ENCODE data around the gene C20orf144.

C20orf144 gene

GRCh38 chr20:33671573-33672288 is 9.6 kb downstream of the C20orf144 start:
- H3K27ac Mint-ChIP-seq = peak overlapping the region in 1 of 2 donors; percentile 91
- H3K36me3 Mint-ChIP-seq (ENCODE audit: insufficient read depth) = peaks cover 6% of the 10 kb centered on the region
- ATAC-seq (replicated peaks) = no peak
- DNase-seq = no peak
- H3K4me3 Mint-ChIP-seq = no peak overlapping the region
- peaks cover 29 to 31% of the 10 kb centered on the region in 2 donors for H3K4me1 Mint-ChIP-seq (ENCODE audit: low read depth in 2 of 2)
- H3K9me3 Mint-ChIP-seq = no peaks in the 10 kb centered on the region
- H3K27me3 Mint-ChIP-seq = no peaks in the 10 kb centered on the region

- Mint-ChIP-seq H3K4me3 (peak overlapping the region; percentile 88 to 90), H3K9me3 (no peaks in the 10 kb centered on the region), H3K27me3 (no peaks in the 10 kb centered on the region), H3K27ac (peak overlapping the region; percentile 86 to 91), H3K36me3 (ENCODE audit: insufficient read depth) (peaks cover 4% of the 10 kb centered on the region), H3K4me1 (ENCODE audit: low read depth in 2 of 2) (peaks cover 27 to 28% of the 10 kb centered on the region in 2 donors)
- ATAC-seq (replicated peaks) = no peak
- DNase-seq = no peak
Measured at GRCh38 chr20:33672426-33673113, 10.4 kb downstream of the C20orf144 start.

DNA sequence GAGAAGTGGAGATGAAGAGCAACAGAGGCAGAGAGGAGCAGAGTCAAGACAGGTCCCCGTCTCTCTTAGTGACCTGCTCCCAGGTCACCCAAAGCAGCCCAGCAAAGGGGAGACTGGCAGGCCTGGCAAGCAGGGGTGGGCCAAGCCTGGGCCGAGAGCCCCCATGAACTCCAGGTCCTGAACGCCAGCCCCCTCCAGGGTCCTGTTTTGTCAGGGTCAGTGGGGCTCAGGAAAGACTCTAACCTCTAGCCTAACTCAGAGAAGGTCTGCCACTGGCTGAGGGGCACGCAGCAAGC is 10.9 kb downstream of the C20orf144 start:
- Mint-ChIP-seq H3K27me3 (no peaks in the 10 kb centered on the region), H3K4me3 (peak overlapping the region; percentile 88 to 90), H3K27ac (peak overlapping the region; percentile 86 to 91), H3K36me3 (ENCODE audit: insufficient read depth) (peaks cover 4% of the 10 kb centered on the region), H3K9me3 (no peaks in the 10 kb centered on the region), H3K4me1 (ENCODE audit: low read depth in 2 of 2) (peaks cover 24 to 26% of the 10 kb centered on the region in 2 donors)
- DNase-seq = no peak
- ATAC-seq (replicated peaks) = no peak

GRCh38 chr20:33673410-33674293 is 11.5 kb downstream of the C20orf144 start:
- Mint-ChIP-seq H3K4me1 (ENCODE audit: low read depth in 2 of 2) (peaks cover 21 to 24% of the 10 kb centered on the region in 2 donors), H3K27ac (peak overlapping the region; percentile 86 to 91), H3K27me3 (no peaks in the 10 kb centered on the region), H3K9me3 (no peaks in the 10 kb centered on the region), H3K36me3 (ENCODE audit: insufficient read depth) (peaks cover 4% of the 10 kb centered on the region), H3K4me3 (peak overlapping the region; percentile 88 to 90)
- DNase-seq = no peak
- ATAC-seq (replicated peaks) = no peak

GRCh38 chr20:33674294-33675135 is 12.4 kb downstream of the C20orf144 start, which contains the start of gene NECAB3:
NECAB3 (minus strand) TSS chr20:33674428; CDS start chr20:33674352, 76 bp downstream.
- Mint-ChIP-seq H3K4me1 (ENCODE audit: low read depth in 2 of 2) (peaks cover 28 to 31% of the 10 kb centered on the region in 2 donors), H3K9me3 (no peaks in the 10 kb centered on the region), H3K27ac (peak within 1 kb of the TSS; percentile 86 to 91), H3K4me3 (peak within 1 kb of the TSS; percentile 88 to 90), H3K36me3 (ENCODE audit: insufficient read depth) (peaks cover 4% of the 10 kb centered on the region), H3K27me3 (no peaks in the 10 kb centered on the region)
- DNase-seq (peak; percentile 40 to 52 (median 42)), ATAC-seq (replicated peaks) (peak; percentile 91)

- Mint-ChIP-seq H3K27ac (no peak overlapping the region), H3K4me1 (ENCODE audit: low read depth in 2 of 2) (peaks cover 31 to 39% of the 10 kb centered on the region in 2 donors), H3K27me3 (no peaks in the 10 kb centered on the region), H3K36me3 (ENCODE audit: insufficient read depth) (peaks cover 4% of the 10 kb centered on the region), H3K4me3 (peak overlapping the region; percentile 69 to 81), H3K9me3 (no peaks in the 10 kb centered on the region)
- DNase-seq = no peak
- ATAC-seq (replicated peaks) = no peak
Measured at GRCh38 chr20:33675136-33675959, 13.2 kb downstream of the C20orf144 start.

GRCh38 chr20:33676121-33676520 is 14.0 kb downstream of the C20orf144 start:
- ATAC-seq (replicated peaks) (no peak), DNase-seq (no peak)
- H3K4me1 Mint-ChIP-seq (ENCODE audit: low read depth in 2 of 2) = peaks cover 31 to 42% of the 10 kb centered on the region in 2 donors
- no peaks in the 10 kb centered on the region for H3K9me3 Mint-ChIP-seq
- peak overlapping the region; percentile 40 to 45 for H3K4me3 Mint-ChIP-seq
- H3K27ac Mint-ChIP-seq = peak overlapping the region in 1 of 2 donors; percentile 56
- peaks cover 4% of the 10 kb centered on the region for H3K36me3 Mint-ChIP-seq (ENCODE audit: insufficient read depth)
- H3K27me3 Mint-ChIP-seq = no peaks in the 10 kb centered on the region

DNA sequence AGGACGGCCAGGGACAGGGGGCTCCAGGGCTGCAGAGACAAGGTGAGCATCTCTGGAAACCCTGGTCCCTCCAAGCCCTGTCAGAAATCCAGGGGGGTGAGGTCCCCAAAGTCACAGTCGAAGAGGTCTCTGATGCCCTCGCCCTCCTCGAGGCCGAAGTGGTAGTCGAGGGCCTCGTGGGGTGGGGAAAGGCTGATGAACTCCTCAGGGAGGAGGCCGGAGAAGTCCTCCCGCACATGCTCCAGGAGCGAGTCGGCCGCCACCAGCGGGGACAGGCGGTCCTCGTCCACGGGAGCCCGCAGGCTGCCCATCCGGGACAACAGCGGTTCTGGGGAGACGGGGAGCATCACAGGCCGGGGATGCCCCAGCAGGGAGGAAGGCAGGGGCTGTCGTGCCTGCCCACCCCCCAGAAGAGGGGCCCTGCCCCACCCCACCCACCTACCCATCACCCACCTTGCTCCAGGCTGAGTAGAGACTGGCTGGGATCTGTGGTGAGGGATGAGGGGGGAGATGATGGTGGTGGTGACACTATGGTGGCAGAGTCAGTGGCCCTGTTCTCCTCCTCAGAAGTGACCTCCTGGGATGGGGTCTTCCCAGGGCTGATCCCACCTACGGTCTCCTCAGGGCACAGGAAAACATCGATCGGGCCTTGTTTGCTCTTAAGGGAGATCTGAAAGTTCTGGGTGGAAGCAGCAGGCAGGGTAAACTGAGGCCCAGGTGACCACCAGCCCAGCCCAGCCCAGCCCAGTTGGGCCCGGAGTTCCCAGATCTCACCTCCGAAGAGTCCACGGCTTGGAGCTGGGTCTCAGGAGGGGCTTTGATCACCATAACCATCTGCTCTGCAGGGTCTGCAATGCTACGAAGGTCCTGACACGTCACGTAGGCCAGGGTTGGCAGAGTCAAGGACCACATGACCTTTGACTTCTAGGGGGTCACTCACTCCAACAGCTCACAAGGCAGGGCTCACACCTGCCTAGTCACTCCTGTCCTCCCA is 14.8 kb downstream of the C20orf144 start:
- H3K9me3 Mint-ChIP-seq = no peaks in the 10 kb centered on the region
- peaks cover 33 to 42% of the 10 kb centered on the region in 2 donors for H3K4me1 Mint-ChIP-seq (ENCODE audit: low read depth in 2 of 2)
- no peaks in the 10 kb centered on the region for H3K27me3 Mint-ChIP-seq
- ATAC-seq (replicated peaks) = no peak
- H3K36me3 Mint-ChIP-seq (ENCODE audit: insufficient read depth) = peaks cover 7% of the 10 kb centered on the region
- H3K4me3 Mint-ChIP-seq = no peak overlapping the region
- no peak overlapping the region for H3K27ac Mint-ChIP-seq
- DNase-seq = no peak

- Mint-ChIP-seq H3K4me1 (ENCODE audit: low read depth in 2 of 2) (peaks cover 29 to 30% of the 10 kb centered on the region in 2 donors), H3K4me3 (no peak overlapping the region), H3K36me3 (ENCODE audit: insufficient read depth) (peaks cover 7% of the 10 kb centered on the region), H3K27me3 (no peaks in the 10 kb centered on the region), H3K27ac (peak overlapping the region; percentile 74 to 85), H3K9me3 (no peaks in the 10 kb centered on the region)
- ATAC-seq (replicated peaks) (no peak), DNase-seq (no peak)
Measured at GRCh38 chr20:33677991-33678702, 16.0 kb downstream of the C20orf144 start.

DNA sequence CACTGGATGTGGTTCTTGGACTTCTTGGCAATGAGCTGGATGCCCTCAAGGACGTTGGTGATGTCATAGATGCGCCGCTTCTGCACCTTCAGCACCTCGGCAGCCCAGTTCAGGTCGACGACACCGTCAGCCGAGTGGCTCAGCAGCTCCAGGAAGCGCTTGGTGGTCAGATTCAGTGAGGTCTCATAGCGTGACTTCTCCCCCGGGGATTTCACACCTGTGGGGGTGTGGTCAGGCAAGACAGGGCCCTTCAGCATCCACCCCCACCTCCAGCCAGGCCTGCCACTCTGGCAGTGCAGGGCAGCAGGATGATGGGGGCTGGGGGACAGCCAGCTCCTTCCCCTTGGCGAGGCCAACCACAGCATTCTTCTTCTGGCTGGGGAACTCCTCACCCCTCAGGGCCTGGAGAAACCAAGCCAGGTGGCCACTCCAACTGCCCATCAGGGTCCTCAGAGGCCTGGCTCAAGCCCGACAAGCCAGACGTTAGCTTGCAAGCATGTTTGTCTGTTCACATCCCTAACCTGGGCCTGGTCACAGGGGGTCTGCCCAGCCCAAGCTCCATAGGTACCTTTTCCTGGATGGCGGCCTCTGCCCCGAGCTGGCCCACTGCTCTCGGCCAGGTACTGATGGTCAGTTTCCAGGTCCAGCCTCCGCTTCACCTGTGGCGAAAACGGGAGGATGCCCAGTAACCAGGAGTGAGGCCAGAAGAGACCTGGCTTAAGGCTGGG is 17.8 kb downstream of the C20orf144 start:
- Mint-ChIP-seq H3K27me3 (no peaks in the 10 kb centered on the region), H3K9me3 (no peaks in the 10 kb centered on the region), H3K36me3 (ENCODE audit: insufficient read depth) (peaks cover 3% of the 10 kb centered on the region), H3K4me1 (ENCODE audit: low read depth in 2 of 2) (peaks cover 21 to 24% of the 10 kb centered on the region in 2 donors), H3K27ac (peak overlapping the region; percentile 74 to 85), H3K4me3 (peak overlapping the region; percentile 19 to 40)
- peak; percentile 83 for ATAC-seq (replicated peaks)
- DNase-seq = peak in 2 of 3 experiments; percentile 23 to 25
